ENCODE results near the gene ZFYVE9. TPM values are rescaled to one million over a fixed set of nuclear protein-coding genes. Genes with fewer than 3 reads are reported as not detected.

The ZFYVE9 gene
- total RNA-seq, 2 donors from 2014 or later, result 1.4 to 5.1 TPM

GRCh38 chr1:52263153-52263910 is 121.4 kb downstream of the ZFYVE9 start:
- DNase-seq (ENCODE audit: low spot score in 2 of 2), result no peak
- no peak overlapping the region for H3K27ac Mint-ChIP-seq
- H3K36me3 Mint-ChIP-seq, result no peaks in the 10 kb centered on the region
- H3K9me3 Mint-ChIP-seq, result no peaks in the 10 kb centered on the region
- ATAC-seq, result no peak

- no peaks in the 10 kb centered on the region for H3K9me3 Mint-ChIP-seq
- no peaks in the 10 kb centered on the region for H3K36me3 Mint-ChIP-seq
- DNase-seq (ENCODE audit: low spot score in 2 of 2) (no peak), ATAC-seq (no peak)
- no peak overlapping the region for H3K27ac Mint-ChIP-seq
Measured at GRCh38 chr1:52264530-52265115, 122.7 kb downstream of the ZFYVE9 start.

- no peak for DNase-seq (ENCODE audit: low spot score in 2 of 2)
- Mint-ChIP-seq H3K27ac (no peak overlapping the region), H3K36me3 (no peaks in the 10 kb centered on the region), H3K9me3 (no peaks in the 10 kb centered on the region)
- ATAC-seq, result no peak
Measured at GRCh38 chr1:52266507-52266906, 124.6 kb downstream of the ZFYVE9 start.

- H3K27ac Mint-ChIP-seq, result no peak overlapping the region
- no peaks in the 10 kb centered on the region for H3K36me3 Mint-ChIP-seq
- no peaks in the 10 kb centered on the region for H3K9me3 Mint-ChIP-seq
- ATAC-seq (no peak), DNase-seq (ENCODE audit: low spot score in 2 of 2) (no peak)
Measured at GRCh38 chr1:52268372-52268771, 126.5 kb downstream of the ZFYVE9 start.

- ATAC-seq, result no peak
- Mint-ChIP-seq H3K9me3 (no peaks in the 10 kb centered on the region), H3K27ac (peak overlapping the region in 1 of 2 donors; percentile 29), H3K36me3 (no peaks in the 10 kb centered on the region)
- no peak for DNase-seq (ENCODE audit: low spot score in 2 of 2)
Measured at GRCh38 chr1:52281518-52281917, 139.6 kb downstream of the ZFYVE9 start.

GRCh38 chr1:52288286-52288685 is 146.4 kb downstream of the ZFYVE9 start:
- DNase-seq (ENCODE audit: low spot score in 2 of 2) (no peak), ATAC-seq (peak in 1 of 2 donors; percentile 39)
- H3K36me3 Mint-ChIP-seq, result no peaks in the 10 kb centered on the region
- no peak overlapping the region for H3K27ac Mint-ChIP-seq
- no peaks in the 10 kb centered on the region for H3K9me3 Mint-ChIP-seq

- Mint-ChIP-seq H3K36me3 (no peaks in the 10 kb centered on the region), H3K27ac (no peak overlapping the region), H3K9me3 (no peaks in the 10 kb centered on the region)
- no peak for DNase-seq (ENCODE audit: low spot score in 2 of 2)
- ATAC-seq, result no peak
Measured at GRCh38 chr1:52294580-52294979, 152.7 kb downstream of the ZFYVE9 start.

GRCh38 chr1:52296345-52296744 is 154.5 kb downstream of the ZFYVE9 start:
- ATAC-seq, result peak; percentile 59 to 68
- H3K36me3 Mint-ChIP-seq, result no peaks in the 10 kb centered on the region
- H3K27ac Mint-ChIP-seq, result no peak overlapping the region
- peak in 1 of 2 donors; percentile 9 for DNase-seq (ENCODE audit: low spot score in 2 of 2)
- no peaks in the 10 kb centered on the region for H3K9me3 Mint-ChIP-seq

- Mint-ChIP-seq H3K9me3 (no peaks in the 10 kb centered on the region), H3K36me3 (no peaks in the 10 kb centered on the region), H3K27ac (no peak overlapping the region)
- ATAC-seq (no peak), DNase-seq (ENCODE audit: low spot score in 2 of 2) (no peak)
Measured at GRCh38 chr1:52305417-52306226, 163.7 kb downstream of the ZFYVE9 start.

- DNase-seq (ENCODE audit: low spot score in 2 of 2) (no peak), ATAC-seq (no peak)
- no peaks in the 10 kb centered on the region for H3K36me3 Mint-ChIP-seq
- H3K9me3 Mint-ChIP-seq, result no peaks in the 10 kb centered on the region
- no peak overlapping the region for H3K27ac Mint-ChIP-seq
Measured at GRCh38 chr1:52306227-52307006, 164.5 kb downstream of the ZFYVE9 start.

- H3K36me3 Mint-ChIP-seq, result no peaks in the 10 kb centered on the region
- no peak overlapping the region for H3K27ac Mint-ChIP-seq
- ATAC-seq (no peak), DNase-seq (ENCODE audit: low spot score in 2 of 2) (no peak)
- no peaks in the 10 kb centered on the region for H3K9me3 Mint-ChIP-seq
Measured at GRCh38 chr1:52321061-52321460, 179.2 kb downstream of the ZFYVE9 start.

- DNase-seq (ENCODE audit: low spot score in 2 of 2) (no peak), ATAC-seq (no peak)
- no peaks in the 10 kb centered on the region for H3K9me3 Mint-ChIP-seq
- no peaks in the 10 kb centered on the region for H3K36me3 Mint-ChIP-seq
- H3K27ac Mint-ChIP-seq, result no peak overlapping the region
Measured at GRCh38 chr1:52323731-52324130, 181.8 kb downstream of the ZFYVE9 start.

GRCh38 chr1:52325786-52326185 is 183.9 kb downstream of the ZFYVE9 start:
- Mint-ChIP-seq H3K27ac (no peak overlapping the region), H3K9me3 (no peaks in the 10 kb centered on the region), H3K36me3 (no peaks in the 10 kb centered on the region)
- DNase-seq (ENCODE audit: low spot score in 2 of 2) (no peak), ATAC-seq (no peak)

GRCh38 chr1:52328615-52329014 is 186.7 kb downstream of the ZFYVE9 start:
- Mint-ChIP-seq H3K27ac (no peak overlapping the region), H3K36me3 (no peaks in the 10 kb centered on the region), H3K9me3 (no peaks in the 10 kb centered on the region)
- no peak for DNase-seq (ENCODE audit: low spot score in 2 of 2)
- no peak for ATAC-seq

- H3K9me3 Mint-ChIP-seq, result no peaks in the 10 kb centered on the region
- no peak for DNase-seq (ENCODE audit: low spot score in 2 of 2)
- no peaks in the 10 kb centered on the region for H3K36me3 Mint-ChIP-seq
- no peak for ATAC-seq
- no peak overlapping the region for H3K27ac Mint-ChIP-seq
Measured at GRCh38 chr1:52332411-52332810, 190.5 kb downstream of the ZFYVE9 start.

- H3K9me3 Mint-ChIP-seq, result no peaks in the 10 kb centered on the region
- no peaks in the 10 kb centered on the region for H3K36me3 Mint-ChIP-seq
- DNase-seq (ENCODE audit: low spot score in 2 of 2) (no peak), ATAC-seq (no peak)
- H3K27ac Mint-ChIP-seq, result no peak overlapping the region
Measured at GRCh38 chr1:52334906-52335528, 193.1 kb downstream of the ZFYVE9 start.
